GM19240 (cell line): Measurements from ENCODE around the gene MFSD6.

Source experiments
- DNase-seq: peaks from one replicate; pipeline ENCODE4 v3.0.0; 2011; ENCODE audit warnings: low spot score; ENCODE audit not compliant: insufficient read length

The MFSD6 gene

DNA sequence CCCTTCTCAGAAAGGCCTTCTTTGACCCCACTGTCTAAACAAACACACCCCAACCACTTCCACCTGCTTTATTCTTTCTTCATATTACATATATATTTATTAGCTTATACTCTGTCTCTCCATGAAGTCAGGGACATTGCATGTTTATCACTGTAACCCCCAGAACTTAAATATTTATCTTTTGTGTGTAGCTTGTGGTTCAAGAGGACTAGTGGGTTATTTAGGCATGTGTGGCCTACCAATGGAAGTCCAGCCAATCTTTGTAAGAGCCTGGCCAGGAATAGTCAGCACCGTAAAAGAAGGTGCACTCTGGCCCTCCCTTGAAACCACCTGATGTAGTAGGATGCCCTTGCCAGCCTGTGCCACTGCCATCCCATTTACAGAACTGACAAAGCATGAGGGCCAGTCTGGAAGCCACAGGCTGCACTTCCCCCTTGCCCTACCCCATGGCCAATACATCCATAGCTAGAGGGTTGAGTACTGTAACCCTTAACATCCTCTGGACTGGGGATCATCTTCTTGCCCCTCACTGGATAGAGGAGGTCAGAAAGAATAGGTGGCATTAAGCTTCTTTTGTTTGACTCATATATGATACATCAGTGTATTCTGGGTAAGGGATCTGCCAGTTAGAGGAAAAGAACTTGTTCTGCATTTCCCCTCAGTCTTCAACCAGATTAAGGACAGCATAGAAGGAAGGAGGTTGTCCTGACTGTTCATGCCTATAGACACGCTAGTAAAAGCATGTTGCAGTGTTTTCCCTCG lies 121.5 kb downstream of the MFSD6 start:
- no peak for DNase-seq

DNA sequence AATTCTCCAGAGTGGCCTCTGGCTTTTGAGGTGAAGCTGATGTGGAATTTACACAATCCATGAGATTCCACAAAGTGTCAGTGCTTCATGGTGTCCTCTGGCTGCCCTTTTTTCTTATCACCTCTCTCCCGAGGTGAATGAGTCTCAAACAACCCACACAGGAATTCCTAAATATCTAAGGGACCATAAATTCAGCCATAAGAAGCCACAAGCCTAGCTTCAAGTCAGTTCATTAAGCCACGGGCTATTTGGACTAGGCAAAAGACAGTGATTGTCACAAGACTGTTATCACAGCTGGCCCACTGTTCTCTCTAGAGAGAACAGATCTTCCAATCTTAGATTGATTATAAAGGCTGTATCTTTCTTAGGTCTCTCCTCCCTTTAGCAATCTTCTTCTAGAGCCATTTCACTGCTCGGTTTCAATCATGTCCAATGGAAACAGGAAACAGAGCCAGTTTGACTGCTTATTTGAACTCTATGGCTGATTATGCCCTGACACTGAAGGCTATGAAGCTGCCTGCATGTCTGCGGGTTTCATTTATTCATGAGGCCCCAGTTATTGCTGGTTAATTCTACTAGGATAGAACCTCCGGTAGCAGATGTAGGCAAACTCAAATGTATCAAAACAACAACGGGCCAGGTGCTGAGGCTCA lies 122.2 kb downstream of the MFSD6 start:
- DNase-seq, result no peak

DNA sequence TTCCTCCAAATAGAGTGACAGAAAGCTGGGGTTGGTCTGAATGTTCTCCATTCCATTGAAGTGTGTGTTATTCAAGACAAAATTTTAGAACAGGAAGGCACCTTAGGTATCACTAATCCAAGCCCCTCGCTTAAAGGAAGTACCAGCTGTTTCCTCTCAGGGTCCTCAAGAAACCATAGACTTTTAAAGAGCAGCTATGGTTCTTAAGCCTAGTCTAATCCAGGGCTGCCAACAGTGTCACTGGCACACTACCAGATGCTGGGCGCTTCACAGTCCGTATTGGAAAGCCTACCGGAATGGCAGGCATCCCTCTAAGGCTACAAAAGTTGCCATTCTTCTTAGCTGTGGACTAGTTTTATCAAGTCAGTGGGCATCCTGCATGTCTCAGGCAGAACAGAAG lies 124.4 kb downstream of the MFSD6 start:
- no peak for DNase-seq

DNA sequence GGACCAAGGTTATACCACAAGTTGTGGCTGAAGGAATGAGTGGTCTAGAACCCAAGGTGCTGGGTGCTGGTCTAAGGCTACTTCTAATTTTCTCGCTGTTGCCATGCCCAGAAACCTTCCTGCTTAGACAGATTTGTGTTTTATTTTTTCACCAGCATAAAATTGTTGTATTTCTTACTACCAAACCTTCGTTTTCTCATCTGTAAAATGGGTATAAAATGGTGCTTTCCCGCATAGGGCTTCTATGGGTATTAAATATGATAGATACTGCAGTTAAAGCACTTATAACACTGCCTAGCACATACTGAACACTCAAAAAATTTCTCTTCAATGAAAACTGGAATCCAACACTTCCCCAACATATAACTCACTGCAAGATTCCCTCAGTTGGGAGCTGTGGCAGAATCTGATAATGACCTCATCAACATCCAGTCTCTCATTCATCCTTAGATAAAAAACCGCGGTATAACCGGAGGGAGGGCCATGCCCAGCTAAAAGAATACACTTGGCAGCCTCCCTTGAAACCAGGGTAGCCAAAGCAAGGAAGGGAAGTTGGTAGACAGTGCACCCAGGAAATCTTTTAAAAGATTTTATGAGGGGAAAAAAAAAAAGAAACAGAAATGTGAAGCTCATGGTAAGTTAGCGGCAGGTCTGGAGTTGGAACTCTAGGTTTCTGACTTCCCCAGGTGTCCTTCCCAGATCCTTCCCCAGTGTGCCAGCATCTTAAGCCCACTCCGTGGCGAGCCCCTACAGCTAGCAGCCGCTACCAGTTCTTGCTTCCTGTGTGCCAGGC lies 125.2 kb downstream of the MFSD6 start:
- no peak for DNase-seq

DNA sequence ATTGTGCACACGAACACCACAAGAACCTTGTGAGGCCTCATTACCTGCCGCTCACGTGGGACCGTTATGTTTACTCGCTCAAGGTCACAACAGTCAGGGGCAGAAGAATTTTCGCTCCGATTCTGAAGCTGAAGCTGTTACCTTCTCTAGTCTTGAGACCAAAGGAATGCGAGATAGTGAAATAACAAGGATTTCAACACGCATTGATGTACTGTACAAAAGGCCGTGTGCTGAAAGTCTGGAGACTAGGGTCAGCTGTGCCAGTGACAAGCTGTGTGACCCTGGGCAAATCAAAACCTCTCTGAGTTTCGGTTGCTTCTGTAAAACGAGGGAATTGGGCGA lies 125.8 kb downstream of the MFSD6 start:
- no peak for DNase-seq

DNA sequence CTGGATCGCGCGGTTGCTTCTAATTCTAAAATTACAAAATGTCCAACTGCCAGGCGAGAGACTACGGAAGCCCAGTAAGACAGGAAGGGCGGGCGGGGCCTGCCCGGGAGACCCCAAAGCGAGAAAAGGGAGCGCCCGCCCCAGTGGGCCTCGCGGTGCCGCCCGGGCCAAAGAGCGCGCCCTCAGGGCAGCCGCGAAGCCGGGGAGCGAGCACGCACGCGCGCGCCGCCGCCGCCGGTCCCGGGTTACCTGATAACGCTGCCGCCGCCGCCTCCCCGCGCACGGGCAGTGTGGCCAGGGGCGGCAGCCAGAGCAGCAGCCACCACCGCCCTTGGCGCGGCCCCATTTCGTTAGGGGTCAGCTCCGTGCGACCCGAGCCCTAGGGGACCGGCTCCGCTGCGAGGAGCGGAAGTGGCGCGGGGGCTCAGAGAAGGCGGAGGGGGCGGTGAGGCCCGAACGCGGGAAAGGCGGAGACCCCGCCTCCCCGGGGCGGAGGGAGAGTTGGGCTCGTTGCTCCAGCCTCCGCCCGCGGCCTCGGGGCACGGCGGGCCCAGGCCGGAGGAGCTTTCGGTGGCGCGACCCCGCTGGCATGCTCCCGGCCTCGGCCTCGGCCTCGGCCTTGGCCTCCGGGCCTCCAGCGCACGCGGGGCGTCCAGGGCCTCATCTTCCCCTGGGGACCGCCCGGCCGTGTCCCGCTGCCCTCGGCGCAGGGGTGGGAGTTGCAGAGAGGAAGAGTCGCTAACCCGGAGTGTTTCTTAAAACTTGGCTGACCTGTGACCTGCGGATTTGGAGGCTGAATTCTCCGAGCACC lies 126.4 kb downstream of the MFSD6 start, which contains the start of gene NEMP2:
Gene NEMP2 (minus strand): TSS at position 413 of the 811 bp plus-strand sequence. CDS start 67 bp downstream, at position 346.
- no peak for DNase-seq

DNA sequence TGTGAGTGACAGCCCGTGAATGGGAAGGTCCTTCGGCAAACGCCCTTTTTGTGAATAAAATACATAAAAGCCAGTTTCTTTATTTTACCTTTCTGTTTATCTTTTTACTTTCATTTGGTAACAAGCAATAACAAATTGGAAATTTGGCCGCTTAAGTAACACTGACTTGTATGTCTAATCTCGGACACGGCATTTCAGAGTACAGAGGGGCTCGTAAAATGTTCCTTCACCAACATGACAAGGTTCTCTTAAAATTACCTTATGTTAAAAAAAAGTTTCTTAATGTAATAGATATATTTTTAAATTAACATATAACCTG lies 126.9 kb downstream of the MFSD6 start:
- no peak for DNase-seq

DNA sequence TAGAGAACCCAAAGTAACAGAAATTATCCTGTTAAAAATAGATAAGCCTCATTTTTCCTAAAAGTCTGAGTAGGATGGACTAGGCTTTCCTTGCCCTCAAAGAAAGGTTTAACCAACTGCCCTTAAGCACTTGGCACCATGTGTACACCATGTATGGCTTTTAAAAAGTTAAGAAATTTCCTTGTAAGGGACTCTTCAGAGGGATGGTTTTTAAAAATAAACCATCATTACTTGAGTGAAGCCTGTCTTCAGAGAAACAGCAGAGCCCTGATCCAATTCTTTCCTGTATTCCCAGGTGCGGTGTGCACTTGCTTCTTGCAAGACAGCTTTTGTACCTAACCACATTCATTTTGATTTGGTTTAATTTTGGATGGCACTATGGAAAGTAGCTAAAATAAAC lies 127.4 kb downstream of the MFSD6 start:
- no peak for DNase-seq

DNA sequence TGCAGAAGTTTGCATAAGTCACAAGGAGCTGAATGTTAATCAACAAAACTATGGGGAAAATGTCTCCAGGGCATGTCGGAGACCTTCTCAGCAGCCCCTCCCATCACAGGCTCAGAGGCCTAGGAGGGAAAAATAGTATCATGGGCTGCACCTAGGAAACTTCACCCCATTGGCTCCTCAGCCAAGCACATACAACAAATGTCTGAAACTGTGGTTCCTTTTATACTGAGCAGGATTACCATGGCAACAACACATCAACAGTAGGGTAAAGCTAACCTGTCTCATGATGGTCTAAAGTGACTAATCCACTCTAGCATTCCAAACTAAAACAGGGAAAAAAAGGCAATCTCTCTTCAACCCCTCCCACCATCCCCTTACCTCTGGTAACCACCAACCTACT lies 129.6 kb downstream of the MFSD6 start:
- no peak for DNase-seq

DNA sequence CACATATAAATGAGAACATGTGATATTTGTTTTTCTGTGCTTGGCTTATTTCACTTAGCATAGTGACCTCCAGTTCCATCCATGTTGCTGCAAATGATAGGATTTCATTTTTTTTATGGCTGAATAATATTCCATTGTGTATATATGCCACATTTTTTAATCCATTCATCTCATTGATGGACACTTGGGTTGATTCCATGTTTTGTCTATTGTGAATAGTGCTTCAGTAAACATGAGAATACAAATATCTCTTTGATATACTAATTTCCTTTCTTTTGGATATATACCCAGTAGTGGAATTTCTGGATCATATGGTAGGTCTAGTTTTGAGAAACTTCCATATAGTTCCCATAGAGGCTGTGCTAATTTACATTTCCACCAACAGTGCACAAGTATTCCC lies 130.0 kb downstream of the MFSD6 start:
- no peak for DNase-seq

DNA sequence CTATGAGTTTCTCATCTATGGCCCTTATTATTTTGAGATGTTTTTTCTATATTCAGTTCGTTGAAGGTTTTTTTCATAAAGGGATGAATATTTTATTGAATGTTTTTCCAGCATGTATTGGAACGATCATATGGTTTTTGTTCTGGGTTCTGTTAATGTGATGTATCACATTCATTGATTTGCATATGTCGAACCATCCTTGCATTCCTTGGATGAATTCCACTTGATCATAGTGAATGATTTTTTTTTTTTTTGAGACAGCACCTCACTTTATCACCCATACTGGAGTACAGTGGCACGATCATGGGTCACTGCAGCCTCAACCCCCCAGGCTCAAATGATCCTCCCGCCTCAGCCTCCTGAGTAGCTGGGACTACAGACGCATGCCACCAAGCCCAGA lies 131.9 kb downstream of the MFSD6 start:
- DNase-seq, result no peak

DNA sequence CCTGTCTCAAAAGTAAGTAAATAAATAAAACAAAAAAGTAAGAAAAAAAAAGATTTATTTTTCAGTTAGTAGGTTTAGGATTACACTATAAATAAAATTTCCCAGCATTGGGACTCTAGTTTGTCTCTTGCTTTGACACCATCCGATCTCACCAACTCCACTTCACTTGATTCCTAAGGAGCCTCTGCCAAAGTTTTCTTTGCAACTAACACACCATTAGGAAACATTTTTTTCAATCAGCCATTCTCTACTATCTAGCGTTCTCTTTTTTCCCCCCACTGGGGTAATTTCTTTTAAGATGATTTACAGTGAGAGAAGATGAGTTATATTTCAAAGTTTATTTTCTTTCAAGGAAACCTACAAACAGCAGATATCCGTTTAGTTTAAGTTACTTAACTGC lies 136.9 kb downstream of the MFSD6 start:
- DNase-seq, result no peak

DNA sequence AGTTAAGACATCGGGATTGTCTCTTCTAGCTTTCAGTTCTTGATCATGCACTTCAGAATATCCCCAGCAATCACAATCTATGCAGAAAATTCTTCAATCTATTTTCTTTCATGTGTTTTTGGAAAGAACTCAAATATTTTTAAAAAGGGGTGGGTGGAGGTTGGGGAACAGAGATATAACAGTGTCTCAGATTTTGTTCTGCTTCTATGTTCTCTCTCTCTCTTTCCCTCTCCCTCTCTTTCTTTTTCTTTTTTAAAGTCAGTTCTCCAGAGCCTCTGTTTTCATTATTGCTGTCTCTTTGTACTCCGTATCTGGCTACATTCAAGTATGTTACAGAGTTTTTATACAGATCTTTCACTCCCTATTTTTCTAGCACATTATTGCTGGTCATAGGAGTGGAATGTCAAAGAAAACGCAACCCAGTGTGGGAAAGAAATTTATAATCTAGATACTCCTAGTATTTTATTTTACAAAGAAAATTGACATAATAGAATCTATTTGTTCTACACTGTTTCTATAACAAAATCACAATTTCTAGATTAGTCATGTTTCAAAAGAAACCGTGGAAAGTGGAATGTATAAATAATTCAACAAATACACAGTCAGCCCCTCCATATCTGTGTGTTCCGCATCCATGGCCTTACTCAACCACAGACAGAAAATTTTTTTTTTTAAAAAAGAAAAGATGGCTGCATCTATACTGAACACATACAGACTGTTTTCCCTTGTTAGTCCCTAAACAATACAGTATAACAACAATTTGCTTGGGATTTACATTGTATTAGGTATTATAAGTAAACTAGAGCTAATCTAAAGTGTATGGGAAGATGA lies 137.6 kb downstream of the MFSD6 start:
- DNase-seq, result no peak

DNA sequence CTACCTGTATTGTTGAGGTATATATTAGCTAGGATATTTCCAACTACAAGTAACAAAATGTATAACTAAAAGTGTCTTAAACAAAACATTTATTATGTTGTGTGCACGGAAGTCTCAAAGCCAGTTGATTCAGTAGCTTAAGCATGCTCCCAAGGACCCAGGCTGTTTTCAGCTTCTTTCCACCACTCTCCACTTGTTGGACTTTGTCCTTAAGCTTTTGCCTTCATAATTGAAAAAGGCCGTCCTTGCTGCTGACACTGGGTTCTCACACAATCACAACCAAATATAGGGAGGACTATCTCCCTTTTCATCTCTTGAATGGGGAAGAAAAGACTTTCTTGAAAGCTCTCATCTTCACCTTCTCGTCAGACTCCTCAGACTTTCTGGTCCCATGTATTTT lies 138.6 kb downstream of the MFSD6 start:
- no peak for DNase-seq

DNA sequence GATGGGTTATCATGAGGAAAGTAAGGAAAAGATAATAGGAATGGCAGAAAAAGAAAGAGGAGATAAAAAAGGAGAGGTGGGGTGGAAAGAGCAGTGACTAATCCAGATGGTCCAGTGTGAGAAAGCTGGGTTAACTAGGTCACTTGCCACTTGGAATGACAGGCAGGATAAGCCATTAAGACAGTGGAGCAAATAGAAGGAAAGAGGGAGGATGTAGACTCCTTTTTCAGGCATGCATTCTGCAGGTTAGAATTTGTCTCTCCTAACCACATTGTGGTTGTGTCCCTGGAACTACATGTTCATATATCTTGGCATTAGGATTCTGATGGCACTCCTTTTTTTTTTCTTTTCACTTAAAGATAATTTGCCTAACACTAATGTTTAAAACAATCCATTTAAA lies 139.7 kb downstream of the MFSD6 start:
- DNase-seq, result no peak

DNA sequence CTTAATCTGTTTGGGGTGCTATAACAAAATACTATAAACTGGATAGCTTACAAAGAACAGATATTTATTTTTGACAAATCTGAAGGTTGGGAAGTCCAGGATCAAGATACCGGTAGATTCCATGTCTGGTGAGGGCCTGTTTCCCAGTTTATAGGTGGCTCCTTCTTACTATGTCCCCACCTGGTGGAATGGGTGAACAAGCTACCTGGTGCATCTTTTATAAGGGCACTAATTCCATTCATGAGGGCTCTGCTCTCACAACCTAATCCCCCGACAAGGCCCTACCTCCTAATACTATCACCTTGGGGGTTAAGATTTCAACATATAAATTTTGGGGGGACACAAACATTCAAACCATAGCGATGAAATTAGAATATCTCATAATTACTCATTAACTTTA lies 142.0 kb downstream of the MFSD6 start:
- no peak for DNase-seq
